ENCODE data around the gene AMIGO1. TPM values are rescaled to one million over a fixed set of nuclear protein-coding genes. Genes with fewer than 3 reads are reported as not detected.

Gene AMIGO1
- polyA plus RNA-seq, 3 donors, result 0.05 to 0.26 (median 0.07) TPM

DNA sequence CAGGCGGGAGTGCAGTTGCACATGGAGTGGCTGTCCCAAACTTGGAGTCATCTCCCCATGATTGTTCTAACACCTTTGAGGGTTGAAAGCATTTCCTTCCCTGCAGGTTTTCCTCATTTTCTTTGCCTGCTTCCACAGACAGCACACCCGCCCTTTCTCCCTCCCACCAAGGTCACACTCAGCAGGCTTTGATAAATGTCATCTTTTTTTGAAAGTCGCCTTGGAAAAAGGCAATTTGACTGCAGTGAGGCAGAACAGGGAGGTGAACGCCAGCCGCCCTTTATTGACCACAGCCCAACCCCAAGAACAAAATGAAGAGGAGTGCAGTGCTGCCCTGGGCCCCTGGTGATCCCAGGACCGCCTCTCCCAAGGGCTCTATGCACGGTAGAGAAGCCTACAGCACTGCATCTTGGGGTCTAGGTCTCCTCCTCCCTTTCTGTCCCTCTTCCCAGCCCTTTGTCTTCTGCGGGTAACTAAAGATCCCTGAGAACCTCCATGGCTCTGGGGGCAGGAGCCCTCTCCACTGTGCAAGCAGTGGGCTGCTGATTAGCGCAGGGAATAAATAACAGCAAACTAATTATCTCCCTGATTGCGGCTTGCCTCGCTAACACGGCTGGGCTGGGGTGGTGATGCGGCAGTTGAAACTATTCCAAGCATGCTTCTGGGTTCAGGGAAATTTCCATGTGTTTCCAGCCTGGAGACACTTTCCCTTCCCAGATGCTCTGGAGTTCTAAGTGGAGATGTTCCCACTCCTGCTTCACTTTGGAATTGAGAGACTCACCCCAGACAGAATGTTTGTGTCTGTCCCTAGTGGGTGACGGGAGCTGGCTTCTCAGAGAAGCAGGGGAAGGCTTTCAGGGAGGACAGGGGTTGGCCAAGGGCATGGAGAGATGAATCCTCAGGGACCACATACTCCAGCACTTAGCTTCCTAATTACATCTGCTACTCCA lies 11.8 kb upstream of the AMIGO1 start:
- H3K36me3 ChIP-seq (replicated peaks in 1 of 2; ENCODE audit: control insufficient read depth in 1 of 2, insufficient read depth in 2 of 2, low read length in 2 of 2), result no peaks in the 10 kb centered on the region
- peaks cover 2% of the 10 kb centered on the region for H3K4me1 Mint-ChIP-seq
- no peaks in the 10 kb centered on the region for H3K79me2 ChIP-seq (ENCODE audit: insufficient read depth, low read length)
- DNase-seq, result no peak
- H3K4me2 ChIP-seq (replicated peaks; ENCODE audit: extremely low read depth, low read length, poor library complexity, severe bottlenecking), result no peak overlapping the region
- no peaks in the 10 kb centered on the region for H3K9me3 ChIP-seq (replicated peaks in 1 of 2; ENCODE audit: control insufficient read depth in 1 of 2, insufficient read depth in 1 of 2, low read length in 2 of 2)
- peaks cover 4 to 7% (median 5%) of the 10 kb centered on the region in 3 donors for H3K27me3 Mint-ChIP-seq (ENCODE audit: low read depth in 3 of 3)
- no peaks in the 10 kb centered on the region for H3K36me3 Mint-ChIP-seq
- no peak overlapping the region for H3K9ac ChIP-seq (ENCODE audit: insufficient read depth, low read length, poor library complexity, severe bottlenecking)
- TF ChIP-seq, protein P1, sequence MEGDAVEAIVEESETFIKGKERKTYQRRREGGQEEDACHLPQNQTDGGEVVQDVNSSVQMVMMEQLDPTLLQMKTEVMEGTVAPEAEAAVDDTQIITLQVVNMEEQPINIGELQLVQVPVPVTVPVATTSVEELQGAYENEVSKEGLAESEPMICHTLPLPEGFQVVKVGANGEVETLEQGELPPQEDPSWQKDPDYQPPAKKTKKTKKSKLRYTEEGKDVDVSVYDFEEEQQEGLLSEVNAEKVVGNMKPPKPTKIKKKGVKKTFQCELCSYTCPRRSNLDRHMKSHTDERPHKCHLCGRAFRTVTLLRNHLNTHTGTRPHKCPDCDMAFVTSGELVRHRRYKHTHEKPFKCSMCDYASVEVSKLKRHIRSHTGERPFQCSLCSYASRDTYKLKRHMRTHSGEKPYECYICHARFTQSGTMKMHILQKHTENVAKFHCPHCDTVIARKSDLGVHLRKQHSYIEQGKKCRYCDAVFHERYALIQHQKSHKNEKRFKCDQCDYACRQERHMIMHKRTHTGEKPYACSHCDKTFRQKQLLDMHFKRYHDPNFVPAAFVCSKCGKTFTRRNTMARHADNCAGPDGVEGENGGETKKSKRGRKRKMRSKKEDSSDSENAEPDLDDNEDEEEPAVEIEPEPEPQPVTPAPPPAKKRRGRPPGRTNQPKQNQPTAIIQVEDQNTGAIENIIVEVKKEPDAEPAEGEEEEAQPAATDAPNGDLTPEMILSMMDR (IDR thresholded peaks at IDR 0.05), result no peak
- no peaks in the 10 kb centered on the region for H3K4me1 ChIP-seq (ENCODE audit: control insufficient read depth in 1 of 2, insufficient read depth in 2 of 2, low read length in 2 of 2)
- H3K4me3 ChIP-seq (replicated peaks in 1 of 3; ENCODE audit: low read depth in 2 of 3, low read length in 3 of 3), result no peak overlapping the region
- intact Hi-C loops (cut with micrococcal nuclease), result loop anchor here in 1 of 2 donors (10.0 kb wide), 1 partner anchor 86 kb away; no protein-coding TSS in a partner anchor
- no peak overlapping the region for H3K27ac Mint-ChIP-seq
- H3K4me3 Mint-ChIP-seq, result no peak overlapping the region
- H2AFZ ChIP-seq (ENCODE audit: insufficient read depth, low read depth, low read length, poor library complexity, severe bottlenecking), result no peak overlapping the region
- no peaks in the 10 kb centered on the region for H4K20me1 ChIP-seq (ENCODE audit: insufficient read depth, low read length)
- no peaks in the 10 kb centered on the region for H3K27me3 ChIP-seq (ENCODE audit: control insufficient read depth in 2 of 2, insufficient read depth in 2 of 2, low read length in 2 of 2)
- 100% methylated on average over 6 of the region's 14 CpGs for WGBS (ENCODE audit: insufficient coverage)
- H3K9me3 Mint-ChIP-seq, result peaks cover 0 to 3% (median 0%) of the 10 kb centered on the region in 7 donors
- no peak overlapping the region for H3K27ac ChIP-seq (ENCODE audit: low read depth in 1 of 2, low read length in 2 of 2)

DNA sequence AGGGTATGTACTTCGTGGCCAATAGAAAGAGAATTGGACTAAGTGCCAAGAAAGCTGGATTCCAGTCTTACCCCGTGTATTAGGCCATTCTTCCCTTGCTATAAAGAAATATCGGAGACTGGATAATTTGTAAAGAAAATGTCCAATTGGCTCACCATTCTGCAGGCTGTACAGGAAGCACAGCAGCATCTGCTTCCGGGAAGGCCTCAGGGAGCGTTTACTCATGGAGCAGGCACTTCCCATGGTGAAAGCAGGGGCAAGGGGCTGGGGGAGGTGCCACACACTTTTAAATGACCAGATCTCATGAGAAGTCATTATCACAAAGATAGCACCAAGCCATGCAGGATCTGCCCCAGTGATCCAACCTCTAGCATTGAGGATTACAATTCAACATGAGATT lies 7.8 kb upstream of the AMIGO1 start:
- Histone ChIP-seq H3K4me2 (replicated peaks; ENCODE audit: extremely low read depth, low read length, poor library complexity, severe bottlenecking) (no peak overlapping the region), H4K20me1 (ENCODE audit: insufficient read depth, low read length) (no peaks in the 10 kb centered on the region), H3K9me3 (replicated peaks in 1 of 2; ENCODE audit: control insufficient read depth in 1 of 2, insufficient read depth in 1 of 2, low read length in 2 of 2) (no peaks in the 10 kb centered on the region), H3K36me3 (replicated peaks in 1 of 2; ENCODE audit: control insufficient read depth in 1 of 2, insufficient read depth in 2 of 2, low read length in 2 of 2) (no peaks in the 10 kb centered on the region), H3K4me3 (replicated peaks in 1 of 3; ENCODE audit: low read depth in 2 of 3, low read length in 3 of 3) (no peak overlapping the region), H2AFZ (ENCODE audit: insufficient read depth, low read depth, low read length, poor library complexity, severe bottlenecking) (no peak overlapping the region), H3K9ac (ENCODE audit: insufficient read depth, low read length, poor library complexity, severe bottlenecking) (no peak overlapping the region), H3K27ac (ENCODE audit: low read depth in 1 of 2, low read length in 2 of 2) (no peak overlapping the region), H3K27me3 (ENCODE audit: control insufficient read depth in 2 of 2, insufficient read depth in 2 of 2, low read length in 2 of 2) (no peaks in the 10 kb centered on the region), H3K4me1 (ENCODE audit: control insufficient read depth in 1 of 2, insufficient read depth in 2 of 2, low read length in 2 of 2) (no peaks in the 10 kb centered on the region), H3K79me2 (ENCODE audit: insufficient read depth, low read length) (no peaks in the 10 kb centered on the region)
- 75% methylated on average over 2 of the region's 5 CpGs for WGBS (ENCODE audit: insufficient coverage)
- H3K9me3 Mint-ChIP-seq, result peaks cover 0 to 3% (median 0%) of the 10 kb centered on the region in 7 donors
- no peak for DNase-seq
- H3K27me3 Mint-ChIP-seq (ENCODE audit: low read depth in 3 of 3), result peaks cover 3 to 5% (median 5%) of the 10 kb centered on the region in 3 donors
- intact Hi-C loops (cut with micrococcal nuclease), result no loop called here
- TF ChIP-seq, protein P1 (IDR thresholded peaks at IDR 0.05), result no peak
- no peak overlapping the region for H3K4me3 Mint-ChIP-seq
- H3K36me3 Mint-ChIP-seq, result no peaks in the 10 kb centered on the region
- no peak overlapping the region for H3K27ac Mint-ChIP-seq
- H3K4me1 Mint-ChIP-seq, result peaks cover 2% of the 10 kb centered on the region

Measured in CD14-positive monocyte (primary cell).